Parathyroid adenoma (tissue), 2 donors: ENCODE measurements around the gene THEMIS.

Source experiments
- H2AFZ ChIP-seq: fragments of 300-600 bp; sonication (generic); one replicate; pipeline ENCODE4 v1.7.0; 2017; ENCODE audit warnings: antibody characterized with exemption, mild to moderate bottlenecking
- H3K27ac ChIP-seq: fragments of 300-600 bp; sonication (generic); one replicate; pipeline ENCODE4 v1.7.0; 2017
- H3K27me3 ChIP-seq: fragments of 300-600 bp; sonication (generic); one replicate; pipeline ENCODE4 v1.7.0; 2017; ENCODE audit warnings: low read length; ENCODE audit not compliant: control insufficient read depth, insufficient read depth
- H3K36me3 ChIP-seq: fragments of 300-600 bp; sonication (generic); one replicate; pipeline ENCODE4 v1.7.0; 2017; ENCODE audit warnings: low read length; ENCODE audit not compliant: control insufficient read depth, insufficient read depth
- H3K4me1 ChIP-seq: fragments of 300-600 bp; sonication (generic); one replicate; pipeline ENCODE4 v1.7.0; 2017; ENCODE audit warnings: control low read depth
- H3K4me2 ChIP-seq: fragments of 300-600 bp; sonication (generic); one replicate; pipeline ENCODE4 v1.7.0; 2017; ENCODE audit warnings: low read length
- H3K4me3 ChIP-seq: fragments of 300-600 bp; sonication (generic); one replicate; pipeline ENCODE4 v1.7.0; 2017; ENCODE audit warnings: low read depth, low read length
- H3K79me2 ChIP-seq: fragments of 300-600 bp; sonication (generic); one replicate; pipeline ENCODE4 v1.7.0; 2017; ENCODE audit warnings: control low read depth
- H3K9ac ChIP-seq: fragments of 300-600 bp; sonication (generic); one replicate; pipeline ENCODE4 v1.7.0; 2017; ENCODE audit warnings: mild to moderate bottlenecking
- H3K9me3 ChIP-seq: fragments of 300-600 bp; sonication (generic); one replicate; pipeline ENCODE4 v1.7.0; 2017; ENCODE audit warnings: low read length; ENCODE audit not compliant: control insufficient read depth
- TF ChIP-seq, protein P1 (sequence below): fragments of 300-600 bp; sonication (generic); IDR thresholded peaks from one replicate; pipeline ENCODE4 v1.7.0; 2017; ENCODE audit warnings: antibody characterized with exemption, mild to moderate bottlenecking
- donor health status: primary hyperparathyroidism.

The THEMIS gene

GRCh38 chr6:127907960-127908640, 7.2 kb upstream of the THEMIS start:
- no peak overlapping the region for H2AFZ ChIP-seq
- H3K79me2 ChIP-seq: no peaks in the 10 kb centered on the region
- H3K27ac ChIP-seq: no peak overlapping the region
- TF ChIP-seq, protein P1, sequence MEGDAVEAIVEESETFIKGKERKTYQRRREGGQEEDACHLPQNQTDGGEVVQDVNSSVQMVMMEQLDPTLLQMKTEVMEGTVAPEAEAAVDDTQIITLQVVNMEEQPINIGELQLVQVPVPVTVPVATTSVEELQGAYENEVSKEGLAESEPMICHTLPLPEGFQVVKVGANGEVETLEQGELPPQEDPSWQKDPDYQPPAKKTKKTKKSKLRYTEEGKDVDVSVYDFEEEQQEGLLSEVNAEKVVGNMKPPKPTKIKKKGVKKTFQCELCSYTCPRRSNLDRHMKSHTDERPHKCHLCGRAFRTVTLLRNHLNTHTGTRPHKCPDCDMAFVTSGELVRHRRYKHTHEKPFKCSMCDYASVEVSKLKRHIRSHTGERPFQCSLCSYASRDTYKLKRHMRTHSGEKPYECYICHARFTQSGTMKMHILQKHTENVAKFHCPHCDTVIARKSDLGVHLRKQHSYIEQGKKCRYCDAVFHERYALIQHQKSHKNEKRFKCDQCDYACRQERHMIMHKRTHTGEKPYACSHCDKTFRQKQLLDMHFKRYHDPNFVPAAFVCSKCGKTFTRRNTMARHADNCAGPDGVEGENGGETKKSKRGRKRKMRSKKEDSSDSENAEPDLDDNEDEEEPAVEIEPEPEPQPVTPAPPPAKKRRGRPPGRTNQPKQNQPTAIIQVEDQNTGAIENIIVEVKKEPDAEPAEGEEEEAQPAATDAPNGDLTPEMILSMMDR: no peak
- no peak overlapping the region for H3K4me3 ChIP-seq
- H3K9ac ChIP-seq: no peak overlapping the region
- no peaks in the 10 kb centered on the region for H3K4me1 ChIP-seq
- H3K4me2 ChIP-seq: no peak overlapping the region
- no peaks in the 10 kb centered on the region for H3K9me3 ChIP-seq
- H3K36me3 ChIP-seq: no peaks in the 10 kb centered on the region
- H3K27me3 ChIP-seq: no peaks in the 10 kb centered on the region

DNA sequence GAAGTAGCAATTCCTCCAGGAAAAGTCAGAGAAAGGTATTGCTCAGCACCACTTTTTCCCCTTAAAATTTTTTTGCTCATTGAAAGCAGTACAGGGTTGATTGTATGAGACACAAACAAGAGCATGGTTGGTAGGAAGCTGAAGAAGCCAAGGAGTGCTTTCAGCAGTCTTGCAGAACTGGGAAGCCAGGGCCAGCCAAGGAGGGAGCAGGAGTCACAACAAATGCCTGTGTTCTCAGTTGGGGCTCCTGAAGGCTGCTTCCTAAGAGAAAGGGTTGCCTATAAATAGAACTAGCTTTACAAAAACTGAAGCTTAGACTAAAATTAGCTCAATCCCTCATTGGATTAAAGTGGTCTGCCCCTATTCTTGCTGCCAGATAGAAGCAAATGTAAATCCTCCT, 3.3 kb upstream of the THEMIS start:
- Histone ChIP-seq H2AFZ (no peak overlapping the region), H3K9me3 (no peaks in the 10 kb centered on the region), H3K4me2 (no peak overlapping the region), H3K4me3 (no peak overlapping the region), H3K79me2 (no peaks in the 10 kb centered on the region), H3K4me1 (no peaks in the 10 kb centered on the region), H3K9ac (no peak overlapping the region), H3K36me3 (no peaks in the 10 kb centered on the region), H3K27ac (no peak overlapping the region), H3K27me3 (no peaks in the 10 kb centered on the region)
- TF ChIP-seq, protein P1: no peak

- Histone ChIP-seq H3K4me3 (no peak overlapping the region), H3K27ac (no peak overlapping the region)
- TF ChIP-seq, protein P1: no peak
These were observed 2.1 kb upstream of the THEMIS start for GRCh38 chr6:127902933-127903332.

DNA sequence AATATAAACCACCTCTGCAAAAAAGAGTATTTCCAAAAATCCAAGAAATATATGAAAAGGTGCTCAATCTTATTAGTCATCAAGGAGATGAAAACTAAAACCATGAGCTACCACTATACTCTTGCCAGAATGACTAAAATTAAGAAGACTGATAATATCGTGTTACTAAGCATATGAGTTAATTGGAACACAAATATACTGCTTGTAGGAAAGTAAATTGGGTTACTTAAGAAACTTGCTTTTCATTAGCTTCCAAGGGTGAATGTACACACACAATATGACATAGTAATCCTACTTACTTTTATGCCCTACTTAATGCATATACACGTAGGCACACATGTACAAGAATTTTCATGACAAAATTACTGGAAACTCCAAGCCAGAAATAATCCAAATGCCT, 3.4 kb downstream of the THEMIS start:
- H2AFZ ChIP-seq: no peak overlapping the region

More at GRCh38 chr6:127902933-127903332, 2.1 kb upstream of the THEMIS start:
- Histone ChIP-seq H2AFZ (no peak overlapping the region), H3K9ac (no peak overlapping the region), H3K4me1 (no peaks in the 10 kb centered on the region), H3K9me3 (no peaks in the 10 kb centered on the region), H3K79me2 (no peaks in the 10 kb centered on the region), H3K36me3 (no peaks in the 10 kb centered on the region), H3K4me2 (no peak overlapping the region), H3K27me3 (no peaks in the 10 kb centered on the region)

More for the DNA sequence above, 3.4 kb downstream of the THEMIS start:
- H3K4me3 ChIP-seq: no peak overlapping the region
- H3K27ac ChIP-seq: no peak overlapping the region
- H3K4me1 ChIP-seq: no peaks in the 10 kb centered on the region
- TF ChIP-seq, protein P1: no peak
- H3K36me3 ChIP-seq: no peaks in the 10 kb centered on the region
- H3K79me2 ChIP-seq: no peaks in the 10 kb centered on the region
- H3K9me3 ChIP-seq: no peaks in the 10 kb centered on the region
- H3K9ac ChIP-seq: no peak overlapping the region
- no peaks in the 10 kb centered on the region for H3K27me3 ChIP-seq
- H3K4me2 ChIP-seq: no peak overlapping the region
